ENCODE data around the gene TIAM2. TPM values are rescaled to one million over a fixed set of nuclear protein-coding genes. Genes with fewer than 3 reads are reported as not detected.
"Not testable (repeated sequence)": the region's sequence is repeated elsewhere in the genome, so short reads cannot be mapped to it uniquely, and the experiment has no call there.

The TIAM2 gene
- total RNA-seq, 2 experiments from 2014 or later = 2.5 to 3.8 TPM

DNA sequence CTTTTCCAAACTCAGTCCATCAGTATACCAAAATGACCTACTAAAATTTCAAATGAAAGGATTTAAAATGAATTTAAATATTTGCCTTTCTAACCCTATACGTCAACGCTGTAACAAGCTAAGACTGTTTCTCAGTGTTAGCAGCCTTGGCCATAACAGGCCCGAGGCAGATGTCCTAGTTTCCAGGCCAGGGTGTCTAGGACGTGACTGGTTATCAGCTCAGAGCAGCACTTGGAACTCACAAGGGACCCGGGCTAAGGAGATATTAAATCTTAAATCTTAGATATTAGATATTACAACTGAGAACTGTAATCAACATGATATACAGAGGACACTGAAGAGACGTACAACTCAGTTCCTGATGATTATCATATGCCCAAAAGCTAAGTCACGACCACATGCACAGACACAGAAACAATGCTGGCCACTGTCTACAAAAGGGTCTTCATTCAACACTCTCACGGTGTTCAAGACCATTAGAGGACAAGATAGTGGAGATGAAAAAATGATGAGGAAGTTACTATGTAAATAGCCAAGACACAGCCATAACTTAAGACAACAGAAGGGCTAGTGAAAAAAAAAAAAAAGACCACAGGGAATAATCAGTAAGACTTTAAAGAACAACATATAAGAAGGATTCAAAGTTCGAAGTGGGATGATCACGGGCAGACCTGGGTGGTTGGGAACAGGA lies 268.4 kb downstream of the TIAM2 start, which contains the start of gene CLDN20:
Gene CLDN20, plus strand, starts transcription at position 641 of the 691 bp plus-strand sequence. CDS start 11,707 bp downstream, outside the sequence.
- Mint-ChIP-seq H3K36me3 (peaks cover 20% of the 10 kb centered on the region), H3K27ac (peak within 1 kb of the TSS; percentile 27), H3K9me3 (no peaks in the 10 kb centered on the region), H3K27me3 (no peaks in the 10 kb centered on the region), H3K4me3 (no peak within 1 kb of the TSS), H3K4me1 (peaks cover 19% of the 10 kb centered on the region)
- DNase-seq = no peak

DNA sequence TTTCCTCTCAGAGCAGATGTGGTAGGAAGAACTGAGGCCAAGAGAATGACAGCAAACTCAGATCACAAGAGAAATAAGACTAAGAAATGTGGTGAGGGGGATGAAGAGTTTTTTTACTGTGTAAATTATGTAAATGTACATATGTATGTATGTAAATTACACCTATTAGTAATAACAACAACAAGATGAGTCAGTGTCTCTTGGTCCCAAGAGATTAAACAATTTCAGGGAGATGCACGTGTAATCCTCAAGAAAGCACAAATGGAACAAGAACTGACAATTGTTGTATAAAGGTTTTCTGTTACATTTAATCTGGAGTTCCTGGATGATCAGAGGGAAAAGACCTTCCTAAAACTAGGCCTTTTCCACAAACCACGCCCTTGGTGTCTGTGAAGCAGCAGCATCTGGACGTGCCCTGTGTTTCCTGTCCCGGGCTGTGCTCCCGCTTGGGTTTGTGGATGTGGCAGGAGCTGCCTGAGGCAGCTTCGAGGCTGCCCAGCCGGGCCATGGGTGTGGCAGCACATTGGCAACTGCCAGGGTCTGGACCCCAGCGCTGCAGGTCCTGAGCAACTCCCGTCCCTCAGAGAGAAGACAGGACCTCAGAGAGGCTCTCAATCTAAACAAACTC lies 269.7 kb downstream of the TIAM2 start:
- Mint-ChIP-seq H3K9me3 (no peaks in the 10 kb centered on the region), H3K27me3 (no peaks in the 10 kb centered on the region), H3K4me1 (peaks cover 19% of the 10 kb centered on the region), H3K27ac (no peak overlapping the region), H3K36me3 (peaks cover 21% of the 10 kb centered on the region), H3K4me3 (no peak overlapping the region)
- no peak for DNase-seq

DNA sequence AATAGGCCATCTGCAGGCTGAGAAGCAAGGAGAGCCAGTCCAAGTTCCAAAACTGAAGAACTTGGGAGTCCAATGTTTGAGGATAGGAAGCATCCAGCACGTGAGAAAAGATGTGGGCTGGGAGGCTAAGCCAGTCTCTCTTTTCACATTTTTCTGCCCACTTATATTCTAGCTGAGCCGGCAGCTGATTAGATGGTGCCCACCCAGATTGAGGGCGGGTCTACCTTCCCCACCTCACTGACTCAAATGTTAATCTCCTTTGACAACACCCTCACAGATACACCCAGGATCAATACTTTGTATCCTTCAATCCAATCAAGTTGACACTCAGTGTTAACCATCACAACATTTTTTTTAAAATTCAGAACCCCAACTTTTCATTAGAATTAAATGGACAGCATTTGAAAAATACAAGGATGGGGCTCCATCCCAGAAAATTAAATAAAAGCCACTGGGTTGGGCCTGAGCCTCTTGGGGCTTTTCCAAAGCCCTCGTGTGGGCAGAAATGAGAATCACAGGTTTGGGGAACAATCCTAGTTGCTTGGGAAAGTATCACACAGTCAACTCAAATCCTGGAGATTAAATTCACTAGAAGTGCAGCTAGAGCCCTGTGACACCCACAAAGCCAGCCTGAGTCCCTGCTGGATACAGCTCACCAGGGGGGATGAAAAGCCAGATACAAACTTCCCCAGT lies 270.9 kb downstream of the TIAM2 start:
- Mint-ChIP-seq H3K27ac (no peak overlapping the region), H3K4me1 (peaks cover 17% of the 10 kb centered on the region), H3K9me3 (no peaks in the 10 kb centered on the region), H3K27me3 (no peaks in the 10 kb centered on the region), H3K4me3 (no peak overlapping the region), H3K36me3 (peaks cover 20% of the 10 kb centered on the region)
- DNase-seq = no peak

GRCh38 chr6:155267411-155267810 lies 272.3 kb downstream of the TIAM2 start:
- Mint-ChIP-seq H3K9me3 (no peaks in the 10 kb centered on the region), H3K36me3 (peaks cover 19% of the 10 kb centered on the region), H3K4me1 (peaks cover 5% of the 10 kb centered on the region), H3K27ac (no peak overlapping the region), H3K27me3 (no peaks in the 10 kb centered on the region), H3K4me3 (no peak overlapping the region)
- no peak for DNase-seq

- H3K36me3 Mint-ChIP-seq = peaks cover 21% of the 10 kb centered on the region
- DNase-seq, H3K27me3 Mint-ChIP-seq, H3K4me1 Mint-ChIP-seq, H3K4me3 Mint-ChIP-seq, H3K9me3 Mint-ChIP-seq, H3K27ac Mint-ChIP-seq: not testable (repeated sequence)
These were observed 273.2 kb downstream of the TIAM2 start for GRCh38 chr6:155268088-155268867.

DNA sequence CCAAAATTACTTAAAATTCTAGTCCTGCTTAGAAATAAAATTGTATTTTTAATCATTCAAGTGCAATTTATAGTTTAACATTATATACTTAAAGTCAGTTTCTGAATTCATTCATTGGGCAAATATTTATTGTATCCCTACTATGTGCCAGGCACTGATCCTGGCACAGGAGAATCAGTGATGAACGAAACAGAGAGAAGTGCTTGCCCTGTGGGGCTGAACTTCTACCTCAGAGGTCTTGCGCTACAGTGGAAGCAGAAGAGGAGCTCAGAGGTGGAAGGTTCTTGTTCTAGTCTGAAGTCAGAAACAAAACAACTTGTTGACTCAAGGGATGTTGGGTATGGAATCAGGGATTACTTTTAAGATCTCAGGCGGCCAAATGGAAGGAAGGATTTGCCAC lies 274.6 kb downstream of the TIAM2 start:
- H3K4me1 Mint-ChIP-seq = peaks cover 10% of the 10 kb centered on the region
- no peaks in the 10 kb centered on the region for H3K27me3 Mint-ChIP-seq
- H3K4me3 Mint-ChIP-seq = no peak overlapping the region
- no peaks in the 10 kb centered on the region for H3K9me3 Mint-ChIP-seq
- no peak overlapping the region for H3K27ac Mint-ChIP-seq
- DNase-seq = no peak
- H3K36me3 Mint-ChIP-seq = peaks cover 25% of the 10 kb centered on the region

DNA sequence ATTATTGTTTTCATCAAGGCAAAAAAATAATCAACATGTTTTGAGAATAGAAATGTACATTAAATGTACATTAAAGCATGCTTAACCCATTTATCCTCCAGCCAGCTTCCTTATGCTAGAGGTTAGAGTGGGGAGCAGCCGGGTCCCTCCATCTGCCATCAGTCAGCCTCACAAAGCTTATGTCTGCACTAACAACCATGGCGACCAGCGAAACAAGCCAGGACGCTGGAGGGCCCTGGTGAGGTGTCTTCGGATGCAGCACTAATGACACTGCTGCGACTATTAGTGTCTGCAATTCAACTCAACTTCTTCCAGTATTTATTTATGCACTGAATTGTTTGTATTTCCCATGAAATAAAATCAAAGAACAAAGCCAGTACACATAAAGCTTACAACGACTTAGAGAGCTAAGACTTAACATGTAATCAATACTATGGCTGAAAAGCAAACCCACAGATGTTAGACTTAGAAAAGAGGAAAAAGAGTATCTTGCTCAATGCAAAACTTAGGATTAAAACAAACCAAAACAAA lies 275.5 kb downstream of the TIAM2 start:
- peaks cover 28% of the 10 kb centered on the region for H3K36me3 Mint-ChIP-seq
- H3K27ac Mint-ChIP-seq = no peak overlapping the region
- peaks cover 10% of the 10 kb centered on the region for H3K4me1 Mint-ChIP-seq
- no peaks in the 10 kb centered on the region for H3K9me3 Mint-ChIP-seq
- H3K4me3 Mint-ChIP-seq = no peak overlapping the region
- DNase-seq = no peak
- no peaks in the 10 kb centered on the region for H3K27me3 Mint-ChIP-seq

- peaks cover 25% of the 10 kb centered on the region for H3K36me3 Mint-ChIP-seq
- peaks cover 10% of the 10 kb centered on the region for H3K4me1 Mint-ChIP-seq
These were observed 276.0 kb downstream of the TIAM2 start for GRCh38 chr6:155271145-155271544.

DNA sequence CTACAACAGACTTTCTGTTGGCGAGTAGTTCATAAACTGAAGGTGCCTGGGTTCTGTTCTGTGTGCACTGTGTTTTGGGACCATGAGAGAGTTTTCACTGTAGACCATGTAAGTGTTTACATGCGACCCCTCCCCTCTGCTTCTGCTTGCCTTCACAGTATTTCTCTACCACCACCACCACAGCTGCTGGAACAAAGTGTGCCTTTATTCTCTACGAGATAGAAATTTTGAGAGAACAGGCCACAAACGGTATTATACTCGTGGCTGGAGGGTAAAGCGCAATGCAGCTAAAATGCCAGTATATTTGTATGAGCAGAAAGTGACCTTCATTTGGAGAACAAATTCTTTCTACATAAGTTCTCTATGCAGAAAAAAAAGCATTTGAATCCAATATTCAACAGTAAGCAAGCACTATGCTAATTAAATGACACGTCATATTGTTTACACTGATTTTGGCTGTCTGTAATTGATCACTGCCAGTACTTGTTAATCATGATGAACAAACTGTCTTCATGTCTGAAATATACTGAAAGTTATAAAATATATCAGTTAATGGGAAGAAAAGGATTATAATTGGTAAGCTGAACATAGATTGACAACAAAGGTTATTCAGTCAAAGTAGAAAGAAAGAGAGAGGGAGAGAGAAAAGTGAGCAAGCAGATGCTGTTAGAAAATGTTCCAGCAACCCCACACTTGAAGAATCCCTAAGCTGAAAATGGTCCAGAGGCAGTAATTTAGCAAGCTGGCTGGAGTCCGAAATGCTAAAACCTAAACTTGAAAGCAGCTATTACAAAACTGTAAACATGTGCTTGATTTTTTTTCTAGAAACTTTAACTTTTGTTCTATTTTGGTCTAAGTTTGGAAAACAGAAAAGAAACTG lies 277.5 kb downstream of the TIAM2 start:
- Mint-ChIP-seq H3K27ac (peak overlapping the region; percentile 61), H3K4me3 (no peak overlapping the region), H3K27me3 (no peaks in the 10 kb centered on the region), H3K9me3 (no peaks in the 10 kb centered on the region), H3K36me3 (peaks cover 21% of the 10 kb centered on the region), H3K4me1 (peaks cover 11% of the 10 kb centered on the region)
- no peak for DNase-seq

More at GRCh38 chr6:155271145-155271544, 276.0 kb downstream of the TIAM2 start:
- no peaks in the 10 kb centered on the region for H3K9me3 Mint-ChIP-seq
- H3K27me3 Mint-ChIP-seq = no peaks in the 10 kb centered on the region
- no peak for DNase-seq
- no peak overlapping the region for H3K27ac Mint-ChIP-seq
- H3K4me3 Mint-ChIP-seq = no peak overlapping the region

DNA sequence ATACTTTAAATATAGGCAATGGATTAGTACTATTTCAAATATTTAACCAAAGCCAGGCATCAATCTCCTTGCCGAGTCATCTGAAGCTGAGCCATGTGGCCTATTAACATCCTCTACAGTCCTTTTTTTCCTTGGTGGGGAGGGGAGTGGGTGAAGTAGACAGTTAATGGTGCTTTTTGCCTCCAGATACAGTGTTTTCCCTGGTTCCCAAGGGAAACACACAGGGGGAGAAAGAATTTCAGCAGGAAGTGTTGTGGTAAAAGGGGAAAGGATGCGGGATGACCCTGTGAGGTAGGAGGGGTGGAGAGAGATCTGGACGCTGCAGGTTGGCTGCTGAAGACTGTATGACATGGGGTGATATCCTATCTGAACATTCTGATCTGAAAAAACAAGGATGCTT lies 278.3 kb downstream of the TIAM2 start:
- no peak overlapping the region for H3K4me3 Mint-ChIP-seq
- H3K36me3 Mint-ChIP-seq = peaks cover 21% of the 10 kb centered on the region
- H3K4me1 Mint-ChIP-seq = peaks cover 7% of the 10 kb centered on the region
- H3K27me3 Mint-ChIP-seq = no peaks in the 10 kb centered on the region
- peak overlapping the region; percentile 1 for H3K27ac Mint-ChIP-seq
- no peak for DNase-seq
- H3K9me3 Mint-ChIP-seq = no peaks in the 10 kb centered on the region

- Mint-ChIP-seq H3K36me3 (peaks cover 21% of the 10 kb centered on the region), H3K27ac (no peak overlapping the region)
These were observed 279.0 kb downstream of the TIAM2 start for GRCh38 chr6:155274106-155274505.

DNA sequence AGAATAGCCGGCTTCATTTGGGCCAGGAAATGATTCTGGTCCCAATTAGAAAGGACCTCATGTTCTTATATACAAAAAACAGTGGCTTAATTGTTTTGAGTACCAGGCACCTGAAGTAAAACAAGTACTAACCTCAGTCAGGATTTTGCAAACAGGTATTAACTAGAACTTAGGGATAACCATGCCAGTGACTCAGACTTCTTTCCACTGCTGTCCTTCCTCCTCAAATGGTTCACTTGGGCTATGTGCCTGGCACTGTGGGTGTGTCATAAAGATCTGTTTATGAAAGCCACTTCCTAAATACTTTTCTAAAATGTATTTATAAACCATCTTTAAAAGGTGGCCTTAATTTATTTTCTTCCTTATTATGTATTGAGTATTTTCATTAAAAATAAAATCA lies 279.4 kb downstream of the TIAM2 start:
- Mint-ChIP-seq H3K4me3 (no peak overlapping the region), H3K9me3 (no peaks in the 10 kb centered on the region), H3K27ac (no peak overlapping the region), H3K36me3 (peaks cover 21% of the 10 kb centered on the region), H3K4me1 (peaks cover 9% of the 10 kb centered on the region), H3K27me3 (no peaks in the 10 kb centered on the region)
- no peak for DNase-seq

More at GRCh38 chr6:155274106-155274505, 279.0 kb downstream of the TIAM2 start:
- Mint-ChIP-seq H3K27me3 (no peaks in the 10 kb centered on the region), H3K4me3 (no peak overlapping the region), H3K4me1 (peaks cover 7% of the 10 kb centered on the region), H3K9me3 (no peaks in the 10 kb centered on the region)
- no peak for DNase-seq

GRCh38 chr6:155275808-155276480 lies 280.8 kb downstream of the TIAM2 start:
- Mint-ChIP-seq H3K27me3 (no peaks in the 10 kb centered on the region), H3K4me3 (no peak overlapping the region), H3K9me3 (no peaks in the 10 kb centered on the region), H3K4me1 (peaks cover 9% of the 10 kb centered on the region), H3K27ac (no peak overlapping the region), H3K36me3 (peaks cover 23% of the 10 kb centered on the region)
- DNase-seq = no peak
